Amniotic stem cell (primary cell): Measurements from ENCODE around the gene ZNF804B.

Experiments used
- DNase-seq: peaks from one replicate; lab custom pipeline; 2025; lab: John Stamatoyannopoulos, UW

ZNF804B gene

GRCh38 chr7:88842201-88842600 lies 82.7 kb downstream of the ZNF804B start:
- no peak for DNase-seq

GRCh38 chr7:88845091-88845490 lies 85.6 kb downstream of the ZNF804B start:
- DNase-seq = no peak

- DNase-seq = no peak
Observed at GRCh38 chr7:88851220-88851619, 91.7 kb downstream of the ZNF804B start.

GRCh38 chr7:88859288-88859687 lies 99.8 kb downstream of the ZNF804B start:
- DNase-seq = no peak

- DNase-seq = no peak
Observed at GRCh38 chr7:88866265-88866863, 106.9 kb downstream of the ZNF804B start.

GRCh38 chr7:88867158-88867557 lies 107.7 kb downstream of the ZNF804B start:
- no peak for DNase-seq

- DNase-seq = no peak
Observed at GRCh38 chr7:88868456-88868855, 109.0 kb downstream of the ZNF804B start.

GRCh38 chr7:88881136-88881535 lies 121.6 kb downstream of the ZNF804B start:
- no peak for DNase-seq

- DNase-seq = no peak
Observed at GRCh38 chr7:88885131-88885530, 125.6 kb downstream of the ZNF804B start.

- no peak for DNase-seq
Observed at GRCh38 chr7:88888684-88889083, 129.2 kb downstream of the ZNF804B start.

GRCh38 chr7:88910516-88910915 lies 151.0 kb downstream of the ZNF804B start:
- DNase-seq = no peak

- no peak for DNase-seq
Observed at GRCh38 chr7:88912852-88913251, 153.4 kb downstream of the ZNF804B start.

GRCh38 chr7:88915615-88916014 lies 156.1 kb downstream of the ZNF804B start:
- no peak for DNase-seq

GRCh38 chr7:88919478-88920131 lies 160.1 kb downstream of the ZNF804B start:
- no peak for DNase-seq

- no peak for DNase-seq
Observed at GRCh38 chr7:88922944-88923343, 163.4 kb downstream of the ZNF804B start.

- DNase-seq = no peak
Observed at GRCh38 chr7:88928276-88928675, 168.8 kb downstream of the ZNF804B start.

- DNase-seq = no peak
Observed at GRCh38 chr7:88929719-88930118, 170.2 kb downstream of the ZNF804B start.

GRCh38 chr7:88933285-88933684 lies 173.8 kb downstream of the ZNF804B start:
- DNase-seq = no peak

GRCh38 chr7:88942815-88943501 lies 183.5 kb downstream of the ZNF804B start:
- no peak for DNase-seq

- DNase-seq = no peak
Observed at GRCh38 chr7:88951826-88952225, 192.3 kb downstream of the ZNF804B start.

GRCh38 chr7:88964418-88964817 lies 204.9 kb downstream of the ZNF804B start:
- DNase-seq = no peak

GRCh38 chr7:88965371-88965770 lies 205.9 kb downstream of the ZNF804B start:
- DNase-seq = no peak

- no peak for DNase-seq
Observed at GRCh38 chr7:88967432-88967831, 207.9 kb downstream of the ZNF804B start.
